SJSA1 (cell line): ENCODE data around the gene CPT1A. TPM values are rescaled to one million over a fixed set of nuclear protein-coding genes. Genes with fewer than 3 reads are reported as not detected.

Source experiments
- DNase-seq, 2 experiments: peaks; one replicate each; pipeline ENCODE4 v3.0.0-alpha.2; 2015 to 2020; ENCODE audit warnings: low spot score in 2 of 2, low read depth in 1 of 2
- H3K27ac ChIP-seq: fragments of 250-450 bp; sonication (Bioruptor Pico); 2 replicates; pipeline ENCODE4 v1.5.1; 2020; ENCODE audit warnings: mild to moderate bottlenecking, moderate library complexity
- H3K27me3 ChIP-seq: fragments of 250-450 bp; sonication (Bioruptor Pico); replicated peaks from 2 replicates; pipeline ENCODE4 v1.5.1; 2020; ENCODE audit warnings: mild to moderate bottlenecking, moderate library complexity
- H3K36me3 ChIP-seq: fragments of 250-450 bp; sonication (Bioruptor Pico); 2 replicates; pipeline ENCODE4 v1.5.1; 2020; ENCODE audit warnings: mild to moderate bottlenecking
- H3K4me1 ChIP-seq: fragments of 250-450 bp; sonication (Bioruptor Pico); replicated peaks from 2 replicates; pipeline ENCODE4 v1.6.1; 2021; ENCODE audit warnings: mild to moderate bottlenecking
- H3K4me3 ChIP-seq: fragments of 250-450 bp; sonication (Bioruptor Pico); 2 replicates; pipeline ENCODE4 v1.5.1; 2020; ENCODE audit warnings: mild to moderate bottlenecking
- H3K9me3 ChIP-seq: fragments of 250-450 bp; sonication (Bioruptor Pico); replicated peaks from 2 replicates; pipeline ENCODE4 v1.5.1; 2020; ENCODE audit warnings: mild to moderate bottlenecking
- total RNA-seq: library from RNA; depleted of rRNA; stranded (reverse); fragments of >200 nt; shearing (Covaris generic); gene quantifications from 2 replicates; pipeline ENCODE4 v1.2.3, GENCODE V29; 2014

Gene CPT1A
- total RNA-seq, 1 experiment from 2014 or later: 61.1 TPM

DNA sequence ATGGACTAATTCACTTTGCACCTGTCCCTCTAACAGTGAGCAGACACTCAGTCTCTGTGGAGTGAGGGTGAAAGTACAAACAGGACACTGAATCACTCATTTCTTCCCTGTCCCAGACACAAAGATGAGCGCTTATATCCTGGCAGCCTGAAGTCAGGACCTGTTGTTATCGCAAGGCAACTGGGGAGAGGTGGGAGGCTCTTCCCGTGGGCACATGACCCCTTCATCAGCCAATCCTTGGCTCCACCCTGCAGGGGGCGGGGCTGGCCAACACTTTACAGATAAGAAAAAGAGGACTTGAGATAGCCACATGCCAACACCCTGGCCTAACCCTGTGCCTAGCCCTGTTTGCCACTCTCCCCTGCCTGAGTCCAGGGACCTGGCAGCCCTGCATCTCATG, 60.9 kb downstream of the CPT1A start:
- no peak overlapping the region for H3K4me3 ChIP-seq
- H3K36me3 ChIP-seq: peaks cover 92% of the 10 kb centered on the region
- no peaks in the 10 kb centered on the region for H3K27me3 ChIP-seq
- no peak overlapping the region for H3K27ac ChIP-seq
- DNase-seq: no peak
- no peaks in the 10 kb centered on the region for H3K9me3 ChIP-seq
- peaks cover 7% of the 10 kb centered on the region; the same call in 1 of the 2 replicates for H3K4me1 ChIP-seq

DNA sequence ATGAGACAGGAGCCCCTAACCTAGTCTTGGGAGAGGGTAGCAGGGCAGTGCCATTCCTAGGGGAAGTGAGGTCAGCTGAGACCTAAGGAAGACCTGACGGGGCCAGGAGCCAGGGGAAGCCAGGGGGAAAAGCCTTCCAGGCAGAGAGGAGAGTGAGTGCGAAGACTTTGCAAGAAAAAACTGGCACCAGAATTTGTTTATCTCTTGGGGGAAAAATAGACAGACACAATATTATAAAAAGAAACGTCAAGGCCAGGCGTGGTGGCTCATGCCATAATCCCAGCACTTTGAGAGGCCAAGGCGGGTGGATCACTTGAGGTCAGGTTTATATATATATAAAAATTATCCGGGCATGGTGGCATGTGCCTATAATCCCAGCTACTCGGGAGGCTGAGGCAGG, 63.5 kb downstream of the CPT1A start:
- no peaks in the 10 kb centered on the region for H3K27me3 ChIP-seq
- no peak overlapping the region for H3K4me3 ChIP-seq
- no peak for DNase-seq
- no peak overlapping the region for H3K27ac ChIP-seq
- H3K36me3 ChIP-seq: peaks cover 95% of the 10 kb centered on the region
- H3K9me3 ChIP-seq: no peaks in the 10 kb centered on the region
- peaks cover 7% of the 10 kb centered on the region; the same call in 1 of the 2 replicates for H3K4me1 ChIP-seq

DNA sequence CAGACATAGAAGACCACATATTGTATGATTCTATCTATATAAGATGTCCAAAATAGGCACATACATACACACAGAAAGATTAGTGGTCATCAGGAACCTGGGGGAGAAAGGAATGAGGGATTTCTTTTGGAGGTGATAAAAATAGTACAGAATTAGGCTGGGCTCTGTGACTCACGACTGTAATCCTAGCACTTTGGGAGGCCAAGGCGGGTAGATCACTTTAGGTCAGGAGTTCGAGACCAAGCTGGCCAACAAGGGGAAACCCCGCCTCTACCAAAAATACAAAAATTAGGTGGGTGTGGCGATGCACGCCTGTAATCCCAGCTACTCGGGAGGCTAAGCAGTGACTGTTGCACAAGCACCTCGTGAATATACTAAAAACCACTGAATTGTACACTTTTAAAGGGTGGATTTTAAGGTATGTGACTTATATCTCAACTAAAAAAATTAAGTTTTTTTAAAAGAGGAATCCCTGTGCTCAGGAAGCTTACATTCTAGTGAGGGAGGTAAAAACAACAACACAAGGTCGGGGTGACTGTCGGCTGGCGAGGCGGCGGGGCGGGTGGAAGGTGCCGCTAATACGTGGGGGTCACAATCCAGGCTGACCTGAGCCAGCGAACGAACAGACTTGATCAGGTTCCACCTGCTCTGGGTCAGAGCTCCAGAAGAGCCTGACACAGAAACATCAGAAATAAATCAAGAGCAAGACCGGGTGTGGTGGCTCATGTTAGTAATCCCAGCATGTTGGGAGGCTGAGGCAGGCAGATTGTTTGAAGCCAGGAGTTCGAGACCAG, 65.1 kb downstream of the CPT1A start:
- H3K9me3 ChIP-seq: no peaks in the 10 kb centered on the region
- H3K27me3 ChIP-seq: no peaks in the 10 kb centered on the region
- H3K27ac ChIP-seq: no peak overlapping the region
- H3K4me3 ChIP-seq: no peak overlapping the region
- peaks cover 95% of the 10 kb centered on the region for H3K36me3 ChIP-seq
- peaks cover 7% of the 10 kb centered on the region; the same call in 1 of the 2 replicates for H3K4me1 ChIP-seq
- no peak for DNase-seq

DNA sequence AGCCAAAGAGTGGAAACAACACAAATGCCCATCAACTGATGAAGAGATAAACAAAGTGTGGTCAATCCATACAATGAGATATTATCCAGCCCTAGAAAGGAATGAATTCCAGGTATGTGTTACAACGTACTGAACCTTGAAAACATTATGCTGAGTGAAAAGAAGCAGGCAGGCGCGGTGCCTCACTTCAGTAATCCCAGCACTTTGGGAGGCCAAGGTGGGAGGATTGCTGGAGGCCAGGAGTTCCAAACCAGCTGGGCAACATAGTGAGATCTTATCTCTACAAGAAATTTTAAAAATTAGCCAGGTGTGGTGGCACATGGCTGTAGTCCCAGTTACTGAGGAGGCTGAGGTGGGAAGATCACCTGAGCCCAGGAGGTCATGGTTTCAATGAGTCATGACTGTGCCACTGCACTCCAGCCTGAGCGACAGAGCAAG, 65.7 kb downstream of the CPT1A start:
- Histone ChIP-seq H3K9me3 (no peaks in the 10 kb centered on the region), H3K27ac (no peak overlapping the region), H3K4me3 (no peak overlapping the region), H3K36me3 (peaks cover 95% of the 10 kb centered on the region), H3K4me1 (peaks cover 7% of the 10 kb centered on the region; the same call in 1 of the 2 replicates), H3K27me3 (no peaks in the 10 kb centered on the region)
- no peak for DNase-seq

DNA sequence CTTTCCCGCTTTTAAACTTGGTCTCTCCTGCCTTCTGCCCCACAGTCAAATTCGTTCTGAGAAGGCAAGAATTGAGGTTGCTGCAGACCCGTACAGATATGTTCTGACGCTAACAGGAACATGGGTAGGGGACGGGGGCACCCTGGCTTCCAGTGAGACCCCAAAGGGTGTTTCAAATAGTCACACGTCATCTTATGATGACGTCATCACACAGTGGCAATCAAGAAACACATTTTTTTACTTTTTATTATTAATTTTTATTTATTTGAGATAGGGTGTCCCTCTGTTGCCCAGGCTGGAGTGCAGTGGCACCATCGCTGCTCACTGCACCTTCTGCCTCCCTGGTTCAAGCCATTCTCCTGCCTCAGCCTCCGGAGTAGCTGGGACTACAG, 67.5 kb downstream of the CPT1A start:
- Histone ChIP-seq H3K4me3 (no peak overlapping the region), H3K27ac (no peak overlapping the region), H3K9me3 (no peaks in the 10 kb centered on the region), H3K36me3 (peaks cover 97% of the 10 kb centered on the region), H3K4me1 (peaks cover 7% of the 10 kb centered on the region; the same call in 1 of the 2 replicates), H3K27me3 (no peaks in the 10 kb centered on the region)
- no peak for DNase-seq

DNA sequence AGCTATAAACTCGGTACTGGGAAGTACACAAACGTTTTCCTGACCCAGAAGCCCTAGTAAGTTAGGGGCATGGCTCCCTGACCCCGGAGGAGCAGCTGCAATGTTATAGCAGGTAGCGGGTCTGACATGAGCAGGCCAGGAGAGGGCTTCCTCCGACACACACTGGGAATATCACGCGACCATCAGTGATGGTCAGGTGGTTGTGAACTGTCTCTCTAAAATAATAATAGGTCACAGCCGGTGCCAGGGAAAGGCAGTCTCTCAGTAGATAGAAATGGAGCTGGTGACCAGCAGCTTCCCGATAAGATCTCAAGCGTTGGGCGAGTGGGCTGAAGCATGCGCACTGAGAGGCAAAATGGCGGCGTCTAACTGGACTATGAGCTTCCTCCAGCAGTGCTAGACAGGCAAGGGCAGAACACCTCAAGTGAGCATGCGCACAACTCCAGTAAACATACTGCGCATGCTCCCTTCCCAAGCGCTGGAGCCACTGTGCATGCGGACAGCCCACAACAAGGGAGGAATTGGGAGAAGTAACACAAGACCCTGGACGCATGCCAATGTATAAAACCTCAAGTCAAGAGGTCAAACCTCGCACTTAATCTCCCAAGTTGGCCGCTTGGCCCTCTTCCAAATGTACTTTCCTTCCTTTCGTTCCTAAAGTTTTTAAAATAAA, 68.1 kb downstream of the CPT1A start:
- H3K27ac ChIP-seq: no peak overlapping the region
- H3K27me3 ChIP-seq: no peaks in the 10 kb centered on the region
- H3K9me3 ChIP-seq: no peaks in the 10 kb centered on the region
- H3K4me3 ChIP-seq: no peak overlapping the region
- DNase-seq: no peak
- peaks cover 7% of the 10 kb centered on the region; the same call in 1 of the 2 replicates for H3K4me1 ChIP-seq
- H3K36me3 ChIP-seq: peaks cover 99% of the 10 kb centered on the region

DNA sequence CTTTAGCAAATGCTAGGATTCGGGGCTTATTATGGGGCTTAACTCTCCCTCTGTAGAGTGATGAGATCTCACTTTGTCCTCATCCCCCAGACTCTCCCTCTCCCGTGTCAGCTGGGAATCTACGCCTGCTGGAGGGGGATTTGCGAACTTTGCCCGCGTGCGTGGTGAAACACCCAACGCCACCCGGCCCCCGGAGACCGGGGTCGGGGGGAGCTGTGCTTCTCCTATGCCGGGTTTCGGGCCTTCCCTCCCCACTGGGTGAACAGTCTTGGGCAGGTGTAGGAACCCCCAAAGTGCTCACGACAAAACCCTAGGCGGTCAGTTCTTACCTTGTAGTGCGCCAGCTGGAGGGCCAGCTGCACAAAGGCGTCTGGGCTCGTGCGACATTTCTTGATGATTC, 68.8 kb downstream of the CPT1A start:
- Histone ChIP-seq H3K4me1 (peaks cover 7% of the 10 kb centered on the region; the same call in 1 of the 2 replicates), H3K27me3 (no peaks in the 10 kb centered on the region), H3K27ac (no peak overlapping the region), H3K36me3 (peaks cover 98% of the 10 kb centered on the region), H3K4me3 (no peak overlapping the region), H3K9me3 (no peaks in the 10 kb centered on the region)
- DNase-seq: no peak

DNA sequence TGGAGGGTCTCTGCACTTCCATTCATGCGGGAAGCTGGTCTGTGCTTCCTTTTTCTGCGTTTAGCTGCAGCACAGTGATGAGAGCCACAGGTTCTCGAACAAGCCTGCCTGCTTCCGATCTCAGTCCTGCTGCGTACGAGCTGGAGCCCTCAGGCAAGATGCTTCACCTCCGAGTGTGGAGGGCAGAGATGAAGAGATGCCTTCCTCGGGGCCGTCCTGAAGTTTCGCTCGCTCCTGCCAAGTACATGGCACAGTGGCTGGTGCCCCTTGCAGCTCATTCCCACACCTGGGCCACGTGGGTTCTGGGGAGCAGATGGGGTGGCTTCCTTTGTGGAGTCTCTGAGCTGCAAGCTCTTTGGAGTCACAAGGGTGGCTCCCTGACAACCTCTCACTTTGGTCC, 70.9 kb downstream of the CPT1A start:
- no peak for DNase-seq
- H3K4me1 ChIP-seq: no peaks in the 10 kb centered on the region
- peaks cover 92% of the 10 kb centered on the region for H3K36me3 ChIP-seq
- H3K27ac ChIP-seq: no peak overlapping the region
- no peak overlapping the region for H3K4me3 ChIP-seq
- no peaks in the 10 kb centered on the region for H3K9me3 ChIP-seq
- H3K27me3 ChIP-seq: no peaks in the 10 kb centered on the region

DNA sequence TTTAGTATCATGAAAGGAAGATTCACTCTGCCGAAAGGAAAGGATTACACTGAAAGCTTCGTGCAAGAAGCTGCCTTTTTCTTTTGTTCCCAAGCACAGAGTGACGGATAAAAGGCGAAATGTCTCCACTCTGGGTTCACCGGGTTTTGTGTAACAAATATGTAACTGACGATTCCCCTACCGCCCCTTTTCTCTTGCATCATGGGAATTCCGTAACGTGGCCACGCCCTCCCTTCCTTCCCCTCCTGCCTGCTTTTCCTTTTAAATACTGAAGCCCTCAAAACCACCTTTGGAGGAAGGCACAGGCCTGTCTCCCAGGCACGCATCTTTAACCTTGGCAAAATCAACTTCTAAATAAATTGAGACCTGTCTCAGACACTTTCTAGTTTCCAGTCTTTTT, 74.0 kb downstream of the CPT1A start:
- Histone ChIP-seq H3K27ac (no peak overlapping the region), H3K36me3 (peaks cover 90% of the 10 kb centered on the region), H3K9me3 (no peaks in the 10 kb centered on the region), H3K4me1 (no peaks in the 10 kb centered on the region), H3K27me3 (no peaks in the 10 kb centered on the region), H3K4me3 (no peak overlapping the region)
- DNase-seq: no peak

DNA sequence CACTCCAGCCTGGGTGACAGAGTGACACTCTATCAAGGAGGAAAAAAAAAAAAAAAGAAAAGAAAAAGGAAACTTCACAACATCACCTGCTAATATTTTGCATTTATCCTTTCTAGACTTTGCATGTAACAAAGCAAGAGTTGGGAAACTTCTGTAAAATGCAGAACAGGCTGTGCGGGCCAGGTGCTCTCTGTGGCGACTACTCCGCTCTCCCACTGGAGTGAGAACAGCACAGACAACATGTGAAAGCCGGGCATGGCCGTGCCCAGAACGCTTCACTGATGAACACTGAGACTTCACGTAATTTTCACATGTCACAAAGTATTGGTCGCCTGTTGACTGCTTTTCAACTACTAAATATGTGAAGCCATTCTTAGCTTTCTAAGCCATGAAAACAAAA, 74.9 kb downstream of the CPT1A start:
- Histone ChIP-seq H3K4me1 (no peaks in the 10 kb centered on the region), H3K27ac (no peak overlapping the region), H3K27me3 (no peaks in the 10 kb centered on the region), H3K9me3 (no peaks in the 10 kb centered on the region), H3K36me3 (peaks cover 90% of the 10 kb centered on the region), H3K4me3 (no peak overlapping the region)
- no peak for DNase-seq

DNA sequence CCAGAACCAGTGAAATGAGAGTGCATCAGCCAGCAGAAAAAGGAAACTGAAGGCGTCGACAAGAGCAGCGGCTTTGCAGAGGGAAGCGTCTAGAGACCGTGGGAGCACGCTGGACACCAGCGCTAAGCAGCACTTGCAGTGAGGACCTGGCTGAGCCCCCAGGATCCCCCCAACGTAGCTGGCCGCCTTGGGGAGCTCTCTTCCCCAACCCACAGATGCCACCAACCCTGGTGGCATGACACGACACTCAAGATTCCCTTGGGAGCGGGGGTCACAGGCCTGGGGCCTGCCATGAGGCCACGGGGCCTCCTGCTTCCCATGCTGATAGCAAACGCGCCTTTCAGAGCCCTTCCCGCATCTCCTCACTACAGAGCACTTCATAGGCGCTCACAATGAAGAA, 77.0 kb downstream of the CPT1A start:
- no peak overlapping the region for H3K4me3 ChIP-seq
- no peaks in the 10 kb centered on the region for H3K4me1 ChIP-seq
- H3K36me3 ChIP-seq: peaks cover 85% of the 10 kb centered on the region
- H3K27me3 ChIP-seq: no peaks in the 10 kb centered on the region
- no peak overlapping the region for H3K27ac ChIP-seq
- DNase-seq: no peak
- no peaks in the 10 kb centered on the region for H3K9me3 ChIP-seq

DNA sequence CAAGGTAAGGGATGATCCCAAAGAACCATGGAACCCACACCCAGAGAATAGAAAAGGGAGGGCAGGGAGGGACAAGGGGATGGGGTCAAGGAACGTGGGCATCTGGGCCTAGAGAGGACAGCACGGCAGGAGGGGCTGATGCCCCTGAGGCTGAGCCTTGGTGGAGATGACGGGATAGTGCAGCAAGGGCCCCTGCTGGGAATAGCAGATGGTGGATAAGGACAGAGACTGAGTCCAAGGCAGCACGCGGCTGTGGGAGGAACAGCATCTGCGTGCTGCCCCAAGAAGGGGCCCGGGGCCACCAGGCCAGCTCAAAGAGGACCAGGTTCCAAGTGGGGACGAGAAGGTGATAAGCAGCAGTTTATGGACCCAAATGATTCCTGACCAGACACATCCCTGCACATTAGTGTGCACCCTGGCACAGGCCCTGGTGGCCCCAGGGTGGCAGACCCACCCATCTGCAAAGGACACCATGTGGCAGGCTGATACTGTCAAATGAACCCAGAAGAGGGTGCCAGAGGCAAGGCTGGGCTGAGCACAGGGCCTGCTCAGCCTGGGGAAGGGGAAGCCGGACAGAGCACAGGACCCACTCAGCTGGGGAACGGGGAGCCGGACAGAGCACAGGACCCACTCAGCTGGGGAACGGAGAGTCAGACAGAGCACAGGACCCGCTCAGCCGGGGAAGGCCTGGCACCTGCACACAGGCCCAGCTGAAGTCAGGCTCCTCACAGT, 77.6 kb downstream of the CPT1A start:
- H3K27ac ChIP-seq: no peak overlapping the region
- no peaks in the 10 kb centered on the region for H3K9me3 ChIP-seq
- no peaks in the 10 kb centered on the region for H3K4me1 ChIP-seq
- no peak overlapping the region for H3K4me3 ChIP-seq
- H3K27me3 ChIP-seq: no peaks in the 10 kb centered on the region
- peaks cover 84% of the 10 kb centered on the region for H3K36me3 ChIP-seq
- DNase-seq: no peak

DNA sequence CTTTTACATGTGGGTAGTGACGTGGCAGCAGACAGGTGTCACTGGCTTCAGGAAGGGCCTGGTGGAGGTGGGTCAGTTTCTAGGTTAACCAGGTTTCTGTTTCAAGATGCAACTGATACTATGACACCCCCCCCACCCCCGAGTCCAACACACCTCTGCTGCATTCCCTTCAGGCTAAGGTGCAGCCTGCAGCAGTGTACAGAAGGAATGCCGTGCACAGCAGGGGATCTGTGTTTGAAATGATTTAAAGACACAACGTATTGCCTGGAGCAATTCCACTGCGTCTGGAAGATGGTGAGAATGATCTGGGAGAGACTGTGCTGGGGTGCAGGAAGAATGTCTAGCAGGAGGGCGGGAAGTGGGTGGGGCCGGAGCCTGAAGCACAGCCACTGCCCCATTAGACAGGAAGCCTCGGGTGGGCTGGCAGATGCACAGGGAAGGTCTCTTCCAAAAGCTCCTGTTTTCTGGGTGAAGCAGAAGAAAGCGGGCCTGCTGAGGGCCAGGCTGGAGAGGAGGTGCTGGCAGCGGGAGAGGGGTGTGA, 78.5 kb downstream of the CPT1A start:
- Histone ChIP-seq H3K36me3 (peaks cover 84% of the 10 kb centered on the region), H3K4me3 (no peak overlapping the region), H3K4me1 (no peaks in the 10 kb centered on the region), H3K27ac (no peak overlapping the region), H3K9me3 (no peaks in the 10 kb centered on the region), H3K27me3 (no peaks in the 10 kb centered on the region)
- no peak for DNase-seq
